Measurements from ENCODE around the gene FCF1. TPM values are rescaled to one million over a fixed set of nuclear protein-coding genes. Genes with fewer than 3 reads are reported as not detected.
A peak's percentile ranks its signal among the peaks of the same experiment; 100 is the strongest.

The FCF1 gene
- total RNA-seq, 1 donor from 2014 or later = 51.3 TPM

DNA sequence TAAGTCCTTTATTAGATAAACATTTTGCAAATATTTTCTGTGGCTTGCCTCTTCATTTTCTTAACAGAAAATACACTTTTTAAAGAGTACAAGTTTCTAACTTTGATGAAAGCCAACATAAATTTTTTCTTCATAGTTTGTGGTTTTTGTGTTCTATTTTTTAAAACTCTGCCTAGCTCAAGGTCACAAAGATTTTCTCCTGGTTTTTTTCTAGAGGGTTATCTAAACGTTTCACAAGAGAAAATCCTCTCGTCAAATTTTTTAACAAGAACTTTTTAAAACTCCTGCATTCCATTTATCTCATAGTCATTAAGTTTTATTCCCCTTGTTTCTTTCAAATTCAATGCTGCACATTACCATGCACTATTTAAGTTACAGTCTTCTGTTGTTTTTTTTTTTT, 8.3 kb upstream of the FCF1 start:
- no peak overlapping the region for H3K4me3 Mint-ChIP-seq (ENCODE audit: low read depth)
- H3K27me3 Mint-ChIP-seq = no peaks in the 10 kb centered on the region
- DNase-seq (ENCODE audit: low spot score, unreplicated experiment) = no peak
- TF ChIP-seq, protein P1, sequence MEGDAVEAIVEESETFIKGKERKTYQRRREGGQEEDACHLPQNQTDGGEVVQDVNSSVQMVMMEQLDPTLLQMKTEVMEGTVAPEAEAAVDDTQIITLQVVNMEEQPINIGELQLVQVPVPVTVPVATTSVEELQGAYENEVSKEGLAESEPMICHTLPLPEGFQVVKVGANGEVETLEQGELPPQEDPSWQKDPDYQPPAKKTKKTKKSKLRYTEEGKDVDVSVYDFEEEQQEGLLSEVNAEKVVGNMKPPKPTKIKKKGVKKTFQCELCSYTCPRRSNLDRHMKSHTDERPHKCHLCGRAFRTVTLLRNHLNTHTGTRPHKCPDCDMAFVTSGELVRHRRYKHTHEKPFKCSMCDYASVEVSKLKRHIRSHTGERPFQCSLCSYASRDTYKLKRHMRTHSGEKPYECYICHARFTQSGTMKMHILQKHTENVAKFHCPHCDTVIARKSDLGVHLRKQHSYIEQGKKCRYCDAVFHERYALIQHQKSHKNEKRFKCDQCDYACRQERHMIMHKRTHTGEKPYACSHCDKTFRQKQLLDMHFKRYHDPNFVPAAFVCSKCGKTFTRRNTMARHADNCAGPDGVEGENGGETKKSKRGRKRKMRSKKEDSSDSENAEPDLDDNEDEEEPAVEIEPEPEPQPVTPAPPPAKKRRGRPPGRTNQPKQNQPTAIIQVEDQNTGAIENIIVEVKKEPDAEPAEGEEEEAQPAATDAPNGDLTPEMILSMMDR (IDR thresholded peaks at IDR 0.05; ENCODE audit: unreplicated experiment) = no peak
- peaks cover 23% of the 10 kb centered on the region for H3K36me3 Mint-ChIP-seq (ENCODE audit: insufficient read depth)
- H3K9me3 Mint-ChIP-seq (ENCODE audit: low read depth) = peaks cover 11% of the 10 kb centered on the region
- H3K4me1 Mint-ChIP-seq (ENCODE audit: low read depth) = no peaks in the 10 kb centered on the region
- H3K27ac Mint-ChIP-seq = peak overlapping the region; percentile 45

DNA sequence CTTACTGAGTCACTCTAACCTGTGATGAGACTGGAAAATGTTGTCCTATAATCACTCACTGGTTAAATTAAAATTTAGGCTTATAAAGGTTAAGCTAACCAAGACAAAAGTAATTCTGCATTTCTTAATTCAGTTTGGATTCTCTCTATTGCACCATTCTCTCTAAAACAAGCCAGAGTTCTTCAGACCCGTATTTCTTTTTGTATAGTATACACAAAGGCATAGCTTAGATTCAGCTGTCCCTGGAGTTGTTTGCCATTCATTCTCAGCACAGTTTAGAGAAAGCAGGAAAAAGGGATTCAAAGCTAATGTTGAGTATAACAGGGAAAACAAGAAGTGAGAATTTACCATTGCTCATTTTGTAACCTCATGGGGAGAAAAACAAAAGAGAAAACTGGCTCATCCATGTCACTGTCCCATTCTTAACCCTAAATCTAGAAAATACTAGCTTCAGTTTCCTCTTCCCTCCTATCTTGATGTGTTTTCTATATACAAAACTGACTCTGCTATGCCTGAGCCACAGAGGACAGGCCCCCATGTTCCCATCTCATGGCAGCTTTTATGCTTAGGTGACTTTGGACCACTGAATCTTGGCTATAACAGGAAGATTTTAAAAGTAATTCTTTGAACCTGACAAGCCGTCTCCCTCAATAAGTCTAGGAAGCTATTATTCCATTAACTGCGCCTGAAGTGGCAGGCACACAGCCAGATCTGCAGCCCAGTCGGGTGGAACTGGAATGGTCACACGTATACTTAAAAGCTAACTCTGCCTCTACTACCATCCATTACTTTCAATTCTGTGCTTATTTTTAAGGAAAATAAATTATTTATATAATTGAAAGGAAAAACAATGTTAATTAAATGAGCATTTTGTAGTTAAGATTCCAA, 7.1 kb upstream of the FCF1 start:
- Mint-ChIP-seq H3K27ac (no peak overlapping the region), H3K9me3 (ENCODE audit: low read depth) (peaks cover 11% of the 10 kb centered on the region), H3K4me3 (ENCODE audit: low read depth) (no peak overlapping the region), H3K27me3 (no peaks in the 10 kb centered on the region), H3K4me1 (ENCODE audit: low read depth) (peaks cover 2% of the 10 kb centered on the region), H3K36me3 (ENCODE audit: insufficient read depth) (peaks cover 22% of the 10 kb centered on the region)
- TF ChIP-seq, protein P1 (IDR thresholded peaks at IDR 0.05; ENCODE audit: unreplicated experiment) = no peak
- no peak for DNase-seq (ENCODE audit: low spot score, unreplicated experiment)

DNA sequence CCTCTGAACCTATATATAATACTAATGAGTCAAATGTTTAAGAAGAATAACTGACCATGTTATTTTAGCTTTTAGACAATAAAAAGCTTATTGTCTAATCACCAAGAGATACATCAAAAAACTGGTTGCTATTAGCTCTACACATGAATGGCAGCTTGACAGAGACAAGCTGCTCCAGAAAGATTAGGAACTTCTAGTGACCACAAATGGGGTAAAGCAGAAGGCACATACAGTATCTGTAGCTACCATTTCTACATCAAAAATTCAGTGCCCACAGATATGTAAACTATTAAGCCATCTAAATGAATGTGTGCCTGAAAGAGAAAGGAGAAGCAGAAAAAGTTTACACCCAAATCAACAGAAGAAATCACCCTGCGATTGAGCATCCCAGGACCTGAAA, 2.5 kb upstream of the FCF1 start:
- no peak for DNase-seq (ENCODE audit: low spot score, unreplicated experiment)
- no peaks in the 10 kb centered on the region for H3K27me3 Mint-ChIP-seq
- H3K4me1 Mint-ChIP-seq (ENCODE audit: low read depth) = peaks cover 21% of the 10 kb centered on the region
- TF ChIP-seq, protein P1 (IDR thresholded peaks at IDR 0.05; ENCODE audit: unreplicated experiment) = no peak
- peak overlapping the region; percentile 56 for H3K27ac Mint-ChIP-seq
- H3K9me3 Mint-ChIP-seq (ENCODE audit: low read depth) = no peaks in the 10 kb centered on the region
- peaks cover 5% of the 10 kb centered on the region for H3K36me3 Mint-ChIP-seq (ENCODE audit: insufficient read depth)
- peak overlapping the region; percentile 35 for H3K4me3 Mint-ChIP-seq (ENCODE audit: low read depth)

GRCh38 chr14:74711651-74712050, 1.3 kb upstream of the FCF1 start:
- TF ChIP-seq, protein P1 (IDR thresholded peaks at IDR 0.05; ENCODE audit: unreplicated experiment) = no peak
- Mint-ChIP-seq H3K36me3 (ENCODE audit: insufficient read depth) (peaks cover 11% of the 10 kb centered on the region), H3K9me3 (ENCODE audit: low read depth) (no peaks in the 10 kb centered on the region), H3K27ac (no peak overlapping the region), H3K4me1 (ENCODE audit: low read depth) (peaks cover 21% of the 10 kb centered on the region), H3K27me3 (no peaks in the 10 kb centered on the region), H3K4me3 (ENCODE audit: low read depth) (peak overlapping the region; percentile 97)
- no peak for DNase-seq (ENCODE audit: low spot score, unreplicated experiment)

- peak overlapping the region; percentile 98 for H3K27ac Mint-ChIP-seq
Measured at GRCh38 chr14:74713395-74713735, 421 bp downstream of the FCF1 start.

More at GRCh38 chr14:74713395-74713735, 421 bp downstream of the FCF1 start:
- Mint-ChIP-seq H3K4me1 (ENCODE audit: low read depth) (peaks cover 21% of the 10 kb centered on the region), H3K27me3 (no peaks in the 10 kb centered on the region), H3K36me3 (ENCODE audit: insufficient read depth) (peaks cover 11% of the 10 kb centered on the region), H3K4me3 (ENCODE audit: low read depth) (peak overlapping the region; percentile 97), H3K9me3 (ENCODE audit: low read depth) (no peaks in the 10 kb centered on the region)
- no peak for DNase-seq (ENCODE audit: low spot score, unreplicated experiment)
- TF ChIP-seq, protein P1 (IDR thresholded peaks at IDR 0.05; ENCODE audit: unreplicated experiment) = no peak
